A549 (cell line): ENCODE measurements around the gene CTBP2.

Experiments
- CEBPB ChIP-seq, 2 experiments: fragments of >200 bp in 1 of 2; sonication (Bioruptor Twin) in 1 of 2; formaldehyde crosslinking in 1 of 2; IDR thresholded peaks; 2 replicates each; pipeline ENCODE4 v1.6.1; 2012 to 2016
- CTCF ChIP-seq: fragments of >200 bp; sonication (Bioruptor Twin); formaldehyde crosslinking; IDR thresholded peaks from 3 replicates; pipeline ENCODE4 v1.5.1; 2016
- ELK1 ChIP-seq: fragments of 150-350 bp; IDR thresholded peaks from 2 replicates; pipeline ENCODE4 v1.6.1; 2014; ENCODE audit warnings: low read depth, mild to moderate bottlenecking, low read length
- MAZ ChIP-seq: fragments of 150-350 bp; IDR thresholded peaks from 2 replicates; pipeline ENCODE4 v1.6.1; 2014; ENCODE audit warnings: antibody characterized with exemption, low read depth, low read length, borderline replicate concordance
- NR3C1 ChIP-seq: fragments of >200 bp; sonication (Bioruptor Twin); formaldehyde crosslinking; IDR thresholded peaks from 3 replicates; pipeline ENCODE4 v1.6.1; 2017
- PHF8 ChIP-seq: fragments of 200-600 bp; sonication (generic); IDR thresholded peaks from 2 replicates; pipeline ENCODE4 v1.6.1; 2016; ENCODE audit warnings: low read depth, mild to moderate bottlenecking, antibody characterized with exemption, moderate library complexity, borderline replicate concordance
- POLR2A ChIP-seq: IDR thresholded peaks from 2 replicates; pipeline ENCODE4 v1.6.1; 2012; ENCODE audit warnings: mild to moderate bottlenecking, low read length
- REST ChIP-seq: fragments of 200-600 bp; sonication (generic); IDR thresholded peaks from 2 replicates; pipeline ENCODE4 v1.6.1; 2016; ENCODE audit warnings: antibody characterized with exemption, mild to moderate bottlenecking, moderate library complexity
- RFX5 ChIP-seq: fragments of 450-650 bp; IDR thresholded peaks from 2 replicates; pipeline ENCODE4 v1.7.1; 2014; ENCODE audit warnings: antibody characterized with exemption, mild to moderate bottlenecking, moderate library complexity
- RNF2 ChIP-seq: fragments of 200-600 bp; sonication (generic); IDR thresholded peaks from 2 replicates; pipeline ENCODE4 v1.6.1; 2016; ENCODE audit warnings: low read depth, mild to moderate bottlenecking, antibody characterized with exemption, moderate library complexity, borderline replicate concordance

- TF ChIP-seq CTCF (no peak), RNF2 (no peak), CEBPB (IDR thresholded peaks at IDR 0.05) (no peak), ELK1 (no peak), POLR2A (no peak), PHF8 (no peak), MAZ (no peak), RFX5 (no peak), REST (no peak), NR3C1 (no peak)
These were observed 215.4 kb downstream of the CTBP2 start for GRCh38 chr10:124944982-124945381.
